BJ (cell line): ENCODE results near the gene LINGO3. TPM values are rescaled to one million over a fixed set of nuclear protein-coding genes. Genes with fewer than 3 reads are reported as not detected.
A peak's percentile ranks its signal among the peaks of the same experiment; 100 is the strongest.

Experiments used
- CTCF ChIA-PET: fragments of 350-600 bp; formaldehyde crosslinking; extraction: SDS; loops from one replicate; lab custom pipeline; 2021; ENCODE audit warnings: antibody characterized with exemption, inconsistent platforms; lab: Yijun Ruan, JAX
- POLR2A ChIA-PET: fragments of 300-600 bp; sonication (Branson Sonifier 250); formaldehyde crosslinking; extraction: SDS; loops from one replicate; lab custom pipeline; 2021; ENCODE audit warnings: antibody characterized with exemption; lab: Charles Lee
- DNase-seq: peaks from one replicate; pipeline ENCODE4 v3.0.0-alpha.2; 2011; ENCODE audit warnings: low read depth
- H3K27me3 ChIP-seq: 2 replicates; pipeline ENCODE4 v1.6.0; 2011; ENCODE audit warnings: low read length; ENCODE audit not compliant: control insufficient read depth, insufficient read depth
- H3K36me3 ChIP-seq: 2 replicates; pipeline ENCODE4 v1.5.1; 2011; ENCODE audit warnings: low read length; ENCODE audit not compliant: control insufficient read depth, insufficient read depth
- H3K4me3 ChIP-seq: 2 replicates; pipeline ENCODE4 v1.5.1; 2011; ENCODE audit warnings: low read depth, mild to moderate bottlenecking, control low read depth, low read length
- CTCF ChIP-seq: IDR thresholded peaks from 2 replicates; pipeline ENCODE4 v1.5.1; 2011; ENCODE audit warnings: low read depth, mild to moderate bottlenecking, control low read depth, inconsistent platforms, low read length, moderate library complexity; ENCODE audit not compliant: insufficient read depth
- polyA plus RNA-seq: library from polyadenylated mRNA; depleted of rRNA; stranded (reverse); fragments of >200 nt; gene quantifications from 2 replicates; pipeline ENCODE4 v1.2.3, GENCODE V29; 2011

LINGO3 gene
- polyA plus RNA-seq, 1 experiment: not detected

GRCh38 chr19:2270423-2271233, 37.3 kb downstream of the LINGO3 start:
- ChIA-PET POLR2A (interaction anchor here (0.5 to 0.8 kb wide), 2 partner anchors 205 to 352 kb away, joined by 4 to 6 read pairs; partner anchors contain the start of gene GADD45B), CTCF (interaction anchor here (1.1 to 1.7 kb wide), 4 partner anchors 17 to 115 kb away, joined by 3 to 5 read pairs (median 3); no protein-coding TSS in a partner anchor)
- no peak for TF ChIP-seq CTCF
- DNase-seq: no peak
- Histone ChIP-seq H3K4me3 (peak overlapping the region; percentile 99), H3K27me3 (no peaks in the 10 kb centered on the region), H3K36me3 (peaks cover 19% of the 10 kb centered on the region)

- DNase-seq: no peak
- Histone ChIP-seq H3K36me3 (peaks cover 16% of the 10 kb centered on the region), H3K4me3 (peak overlapping the region; percentile 99), H3K27me3 (no peaks in the 10 kb centered on the region)
- ChIA-PET POLR2A (interaction anchor here (0.8 to 1.0 kb wide), 2 partner anchors 31 to 353 kb away, joined by 3 to 4 read pairs; no protein-coding TSS in a partner anchor), CTCF (interaction anchor here (1.1 to 1.5 kb wide), 3 partner anchors 16 to 114 kb away, joined by 3 read pairs; no protein-coding TSS in a partner anchor)
- no peak for TF ChIP-seq CTCF
Measured at GRCh38 chr19:2270157-2270422, 37.9 kb downstream of the LINGO3 start.

- Histone ChIP-seq H3K27me3 (no peaks in the 10 kb centered on the region), H3K36me3 (peaks cover 15% of the 10 kb centered on the region), H3K4me3 (peak overlapping the region; percentile 99)
- POLR2A ChIA-PET: interaction anchor here (1.0 kb wide), 1 partner anchor 31 kb away, joined by 3 read pairs; no protein-coding TSS in a partner anchor
- TF ChIP-seq CTCF: no peak
- DNase-seq: peak; percentile 66
- CTCF ChIA-PET: interaction anchor here (1.2 kb wide), 1 partner anchor 16 kb away, joined by 3 read pairs; no protein-coding TSS in a partner anchor
Measured at GRCh38 chr19:2269244-2270156, 38.5 kb downstream of the LINGO3 start.

- H3K4me3 ChIP-seq: peak overlapping the region; percentile 70
- DNase-seq: no peak
- ChIA-PET POLR2A (interaction anchor here (1.0 kb wide), 1 partner anchor 8 kb away, joined by 4 read pairs; no protein-coding TSS in a partner anchor), CTCF (no interaction called here)
- H3K36me3 ChIP-seq: peaks cover 12% of the 10 kb centered on the region
- H3K27me3 ChIP-seq: no peaks in the 10 kb centered on the region
- no peak for TF ChIP-seq CTCF
Measured at GRCh38 chr19:2268861-2269243, 39.1 kb downstream of the LINGO3 start.

GRCh38 chr19:2268480-2268830, 39.5 kb downstream of the LINGO3 start:
- CTCF ChIA-PET: no interaction called here
- POLR2A ChIA-PET: interaction anchor here (1.0 kb wide), 1 partner anchor 9 kb away, joined by 4 read pairs; no protein-coding TSS in a partner anchor
- no peak overlapping the region for H3K4me3 ChIP-seq

More at GRCh38 chr19:2268480-2268830, 39.5 kb downstream of the LINGO3 start:
- DNase-seq: no peak
- peaks cover 11% of the 10 kb centered on the region for H3K36me3 ChIP-seq
- H3K27me3 ChIP-seq: no peaks in the 10 kb centered on the region
- no peak for TF ChIP-seq CTCF
